ENCODE data around the gene EMC10. TPM values are rescaled to one million over a fixed set of nuclear protein-coding genes. Genes with fewer than 3 reads are reported as not detected.

The EMC10 gene
- 10 to 100 TPM; 33.4 to 34.7 TPM for total RNA-seq

DNA sequence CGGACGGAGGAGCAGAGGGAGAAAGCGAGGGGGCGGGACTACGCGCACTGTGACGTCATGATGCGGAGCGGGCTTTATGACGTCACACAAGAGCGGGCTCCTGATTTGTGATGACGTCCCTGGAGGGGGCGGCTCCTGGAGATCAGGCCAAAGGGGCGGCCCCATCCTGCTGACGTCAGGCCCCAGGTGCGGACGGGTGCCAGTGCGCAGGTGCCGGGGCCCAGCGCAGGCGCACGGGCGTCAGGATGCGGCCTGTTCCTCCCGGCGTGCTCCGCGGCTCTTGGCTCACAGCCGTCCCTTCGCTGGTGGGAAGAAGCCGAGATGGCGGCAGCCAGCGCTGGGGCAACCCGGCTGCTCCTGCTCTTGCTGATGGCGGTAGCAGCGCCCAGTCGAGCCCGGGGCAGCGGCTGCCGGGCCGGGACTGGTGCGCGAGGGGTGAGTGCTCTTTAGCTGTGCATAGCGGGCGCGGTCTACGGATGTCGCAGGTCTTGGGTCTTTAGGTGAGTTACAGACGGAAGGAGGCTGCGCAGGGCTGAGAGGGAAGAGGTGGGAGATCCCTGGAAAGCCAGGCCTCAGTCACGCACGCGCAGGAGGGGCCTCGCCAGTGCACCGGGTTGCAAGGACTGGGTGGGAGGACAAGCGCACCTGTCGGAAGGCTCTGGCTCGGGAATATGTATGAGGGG lies at the start of gene EMC10, which contains the start of gene GARIN5A:
Gene EMC10 (plus strand): TSS at position 284 of the 683 bp plus-strand sequence. CDS start 38 bp downstream, at position 322.
Gene GARIN5A (minus strand): TSS at position 625 of the 683 bp plus-strand sequence. CDS start 460 bp downstream, at position 165.
- no peaks in the 10 kb centered on the region for H3K9me3 Mint-ChIP-seq (ENCODE audit: low read depth)

DNA sequence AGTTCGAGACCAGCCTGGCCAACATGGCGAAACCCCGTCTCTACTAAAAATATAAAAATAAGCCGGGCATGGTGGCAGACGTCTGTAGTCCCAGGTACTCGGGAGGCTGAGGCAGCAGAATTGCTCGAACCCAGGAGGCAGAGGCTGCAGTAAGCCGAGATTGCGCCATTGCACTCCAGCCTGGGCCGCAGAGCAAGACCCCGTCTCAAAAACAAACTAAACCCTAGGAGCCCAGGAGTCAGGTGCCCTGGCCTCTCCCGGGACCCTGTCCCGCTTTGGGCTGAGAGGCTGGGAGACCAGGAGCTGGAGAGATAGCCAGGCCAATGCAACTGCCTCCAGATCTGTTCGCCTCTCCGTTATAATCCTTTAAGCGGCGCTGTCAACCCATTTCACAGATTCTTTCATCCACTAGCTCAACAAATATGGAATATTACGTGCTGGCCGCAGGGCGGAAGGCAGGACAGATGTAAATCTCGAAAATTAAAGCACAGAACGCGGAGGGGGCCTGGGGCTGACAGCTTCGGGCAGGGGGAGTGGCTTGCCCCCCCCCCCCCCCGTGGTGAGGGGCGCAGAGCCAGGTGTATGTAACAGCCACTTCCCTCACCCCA lies 48.9 kb upstream of the EMC10 start:
- Mint-ChIP-seq H3K4me1 (peaks cover 15% of the 10 kb centered on the region), H3K4me3 (no peak overlapping the region), H3K27me3 (no peaks in the 10 kb centered on the region), H3K36me3 (ENCODE audit: low read depth) (no peaks in the 10 kb centered on the region), H3K9me3 (ENCODE audit: low read depth) (no peaks in the 10 kb centered on the region), H3K27ac (no peak overlapping the region)
- ChIA-PET CTCF (interaction anchor here (0.7 to 1.3 kb wide), 3 partner anchors 12 to 22 kb away, joined by 3 to 4 read pairs (median 3); no protein-coding TSS in a partner anchor), POLR2A (interaction anchor here (0.6 kb wide), 1 partner anchor 110 kb away, joined by 3 read pairs; no protein-coding TSS in a partner anchor)
- intact Hi-C loops (cut with DNase I, micrococcal nuclease), result no loop called here
- DNase-seq, result no peak
- ATAC-seq, result no peak

More for the DNA sequence above, at the start of gene EMC10, which contains the start of gene GARIN5A:
- ATAC-seq (peak; percentile 98), DNase-seq (peak; percentile 98)
- peaks cover 18% of the 10 kb centered on the region for H3K4me1 Mint-ChIP-seq
- H3K4me3 Mint-ChIP-seq, result peak within 1 kb of the TSS; percentile 90
- ChIA-PET CTCF (no interaction called here), POLR2A (no interaction called here)
- intact Hi-C loops (cut with DNase I, micrococcal nuclease), result loop anchor here (1.0 kb wide), 9 partner anchors 35 to 328 kb away; partner anchors contain the start of genes JOSD2 (in 2 of the 2), NR1H2 (in 1 of the 2) and POLD1 (in 1 of the 2)
- H3K36me3 Mint-ChIP-seq (ENCODE audit: low read depth), result peaks cover 20% of the 10 kb centered on the region
- peak within 1 kb of the TSS; percentile 84 for H3K27ac Mint-ChIP-seq
- no peaks in the 10 kb centered on the region for H3K27me3 Mint-ChIP-seq

DNA sequence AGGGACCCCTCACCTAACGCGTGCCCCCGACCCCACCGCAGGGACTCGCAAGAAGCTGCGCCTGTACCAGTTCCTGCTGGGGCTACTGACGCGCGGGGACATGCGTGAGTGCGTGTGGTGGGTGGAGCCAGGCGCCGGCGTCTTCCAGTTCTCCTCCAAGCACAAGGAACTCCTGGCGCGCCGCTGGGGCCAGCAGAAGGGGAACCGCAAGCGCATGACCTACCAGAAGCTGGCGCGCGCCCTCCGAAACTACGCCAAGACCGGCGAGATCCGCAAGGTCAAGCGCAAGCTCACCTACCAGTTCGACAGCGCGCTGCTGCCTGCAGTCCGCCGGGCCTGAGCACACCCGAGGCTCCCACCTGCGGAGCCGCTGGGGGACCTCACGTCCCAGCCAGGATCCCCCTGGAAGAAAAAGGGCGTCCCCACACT lies 48.3 kb upstream of the EMC10 start:
- ChIA-PET CTCF (interaction anchor here (0.7 to 1.3 kb wide), 2 partner anchors 13 to 18 kb away, joined by 3 read pairs; no protein-coding TSS in a partner anchor), POLR2A (no interaction called here)
- Mint-ChIP-seq H3K4me3 (peak overlapping the region; percentile 32), H3K27me3 (peaks cover 2% of the 10 kb centered on the region), H3K36me3 (ENCODE audit: low read depth) (no peaks in the 10 kb centered on the region), H3K4me1 (peaks cover 15% of the 10 kb centered on the region), H3K27ac (no peak overlapping the region), H3K9me3 (ENCODE audit: low read depth) (no peaks in the 10 kb centered on the region)
- intact Hi-C loops (cut with DNase I, micrococcal nuclease), result no loop called here
- DNase-seq, result peak; percentile 66
- ATAC-seq, result no peak

DNA sequence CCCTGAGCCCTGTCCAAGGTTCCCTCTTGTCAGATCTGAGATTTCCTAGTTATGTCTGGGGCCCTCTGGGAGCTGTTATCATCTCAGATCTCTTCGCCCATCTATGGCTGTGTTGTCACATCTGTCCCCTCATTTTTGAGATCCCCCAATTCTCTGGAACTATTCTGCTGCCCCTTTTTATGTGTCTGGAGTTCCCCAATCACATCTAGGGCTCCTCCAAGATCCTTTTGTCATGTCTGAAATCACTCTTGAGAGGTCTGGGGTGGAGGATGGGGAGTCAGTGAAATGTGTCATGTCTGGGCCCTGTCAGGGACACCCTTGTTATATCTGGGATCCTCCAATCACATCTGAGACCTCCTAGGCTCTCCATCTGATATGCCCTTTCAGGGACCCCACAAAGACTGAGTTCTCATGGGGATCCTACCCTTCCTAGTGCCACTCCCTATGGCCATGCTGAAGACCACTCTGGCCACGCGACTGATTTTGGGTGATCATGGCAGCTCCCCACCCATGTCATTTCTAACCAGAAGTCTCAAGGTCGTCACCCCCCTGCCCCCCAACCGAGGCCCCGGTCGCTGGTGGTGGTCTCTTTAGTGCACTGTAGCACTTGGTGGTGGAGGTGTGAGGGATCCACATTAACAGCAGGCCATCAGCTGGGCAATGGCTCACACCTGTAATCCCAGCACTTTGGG lies 47.4 kb upstream of the EMC10 start:
- Mint-ChIP-seq H3K27ac (no peak overlapping the region), H3K9me3 (ENCODE audit: low read depth) (no peaks in the 10 kb centered on the region), H3K27me3 (peaks cover 4% of the 10 kb centered on the region), H3K4me3 (peak overlapping the region; percentile 10), H3K4me1 (peaks cover 15% of the 10 kb centered on the region), H3K36me3 (ENCODE audit: low read depth) (no peaks in the 10 kb centered on the region)
- POLR2A ChIA-PET, result no interaction called here
- CTCF ChIA-PET, result interaction anchor here (1.1 kb wide), 1 partner anchor 17 kb away, joined by 5 read pairs; no protein-coding TSS in a partner anchor
- DNase-seq (no peak), ATAC-seq (no peak)
- intact Hi-C loops (cut with DNase I, micrococcal nuclease), result no loop called here

DNA sequence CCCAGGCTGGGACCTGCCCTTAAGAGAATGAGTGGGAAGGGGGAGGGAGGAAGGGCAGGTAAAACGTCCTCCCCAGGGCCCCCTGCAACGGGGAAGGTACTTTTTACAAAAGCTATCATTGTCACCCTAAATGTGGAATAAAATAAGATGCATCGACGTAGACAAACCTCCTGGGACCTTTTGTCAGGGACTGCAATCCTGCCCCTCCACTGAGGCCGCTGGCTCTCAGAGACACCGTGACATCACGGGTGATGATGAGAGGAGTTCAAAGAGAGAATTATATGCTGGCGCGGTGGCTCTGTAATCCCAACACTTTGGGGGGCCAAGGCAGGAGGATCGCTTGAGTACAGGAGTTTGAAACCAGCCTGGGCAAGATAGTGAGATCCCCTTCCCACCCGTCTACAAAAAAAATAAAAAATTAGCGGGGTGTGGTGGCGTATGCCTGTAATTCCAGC lies 45.4 kb upstream of the EMC10 start:
- Mint-ChIP-seq H3K9me3 (ENCODE audit: low read depth) (no peaks in the 10 kb centered on the region), H3K36me3 (ENCODE audit: low read depth) (no peaks in the 10 kb centered on the region), H3K4me3 (peak overlapping the region; percentile 72), H3K27ac (peak overlapping the region; percentile 31), H3K4me1 (peaks cover 15% of the 10 kb centered on the region), H3K27me3 (peaks cover 6% of the 10 kb centered on the region)
- ChIA-PET POLR2A (no interaction called here), CTCF (interaction anchor here (0.8 kb wide), 1 partner anchor 679 kb away, joined by 4 read pairs; no protein-coding TSS in a partner anchor)
- intact Hi-C loops (cut with DNase I, micrococcal nuclease), result loop anchor here in 1 of 2 experiments (1.0 kb wide), 5 partner anchors 45 to 80 kb away; partner anchors contain the start of genes EMC10, GARIN5A, JOSD2 and NR1H2
- ATAC-seq, result no peak
- DNase-seq, result no peak

DNA sequence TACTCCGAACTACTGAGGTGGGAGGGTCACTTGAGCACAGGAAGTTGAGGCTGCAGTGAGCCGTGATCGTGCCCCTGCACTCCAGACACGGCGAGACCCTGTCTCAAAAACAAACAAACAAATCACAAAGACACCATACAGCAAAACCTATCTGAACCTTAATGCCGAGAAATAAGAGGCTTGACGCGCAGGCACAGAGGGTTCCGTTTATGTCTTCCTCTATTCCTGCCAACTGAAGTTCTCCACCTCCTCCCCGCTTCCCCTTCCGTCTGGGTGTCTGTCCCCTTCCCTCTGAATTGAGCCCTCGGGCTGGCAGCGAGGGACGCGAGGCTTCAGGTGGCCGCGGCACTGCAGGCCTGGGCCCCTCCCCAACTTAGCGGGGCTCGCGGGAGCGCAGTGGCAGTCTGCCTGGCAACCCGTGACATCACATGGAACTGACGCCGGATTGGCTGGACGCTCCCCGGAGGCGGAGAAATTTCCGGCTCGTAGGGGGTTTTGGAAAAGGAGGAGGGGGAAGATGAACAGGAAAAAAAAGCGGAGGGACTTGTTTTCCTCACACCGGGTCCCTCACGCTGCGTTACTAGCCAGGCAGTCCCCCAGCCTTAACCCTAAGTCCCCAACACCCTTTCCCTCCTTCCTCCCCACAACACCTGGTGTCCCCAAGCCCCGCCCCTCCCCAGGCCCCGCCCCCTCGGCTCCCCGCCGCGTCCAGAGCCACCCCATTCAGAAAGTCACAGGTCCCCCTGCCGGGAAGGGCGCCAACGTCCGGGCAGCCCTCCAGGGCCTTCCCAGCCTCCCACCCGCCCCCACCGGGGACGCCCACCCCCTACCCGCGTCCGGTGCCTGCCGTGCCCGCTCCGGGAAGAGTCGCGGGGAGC lies 44.7 kb upstream of the EMC10 start:
- Mint-ChIP-seq H3K9me3 (ENCODE audit: low read depth) (no peaks in the 10 kb centered on the region), H3K36me3 (ENCODE audit: low read depth) (no peaks in the 10 kb centered on the region), H3K27me3 (peaks cover 6% of the 10 kb centered on the region), H3K4me1 (peaks cover 15% of the 10 kb centered on the region), H3K27ac (peak overlapping the region; percentile 93), H3K4me3 (peak overlapping the region; percentile 72)
- DNase-seq (peak; percentile 92), ATAC-seq (peak; percentile 95)
- ChIA-PET POLR2A (interaction anchor here (0.7 kb wide), 1 partner anchor 158 kb away, joined by 4 read pairs; no protein-coding TSS in a partner anchor), CTCF (no interaction called here)
- intact Hi-C loops (cut with DNase I, micrococcal nuclease), result loop anchor here in 1 of 2 experiments (1.0 kb wide), 5 partner anchors 45 to 80 kb away; partner anchors contain the start of genes EMC10, GARIN5A, JOSD2 and NR1H2

DNA sequence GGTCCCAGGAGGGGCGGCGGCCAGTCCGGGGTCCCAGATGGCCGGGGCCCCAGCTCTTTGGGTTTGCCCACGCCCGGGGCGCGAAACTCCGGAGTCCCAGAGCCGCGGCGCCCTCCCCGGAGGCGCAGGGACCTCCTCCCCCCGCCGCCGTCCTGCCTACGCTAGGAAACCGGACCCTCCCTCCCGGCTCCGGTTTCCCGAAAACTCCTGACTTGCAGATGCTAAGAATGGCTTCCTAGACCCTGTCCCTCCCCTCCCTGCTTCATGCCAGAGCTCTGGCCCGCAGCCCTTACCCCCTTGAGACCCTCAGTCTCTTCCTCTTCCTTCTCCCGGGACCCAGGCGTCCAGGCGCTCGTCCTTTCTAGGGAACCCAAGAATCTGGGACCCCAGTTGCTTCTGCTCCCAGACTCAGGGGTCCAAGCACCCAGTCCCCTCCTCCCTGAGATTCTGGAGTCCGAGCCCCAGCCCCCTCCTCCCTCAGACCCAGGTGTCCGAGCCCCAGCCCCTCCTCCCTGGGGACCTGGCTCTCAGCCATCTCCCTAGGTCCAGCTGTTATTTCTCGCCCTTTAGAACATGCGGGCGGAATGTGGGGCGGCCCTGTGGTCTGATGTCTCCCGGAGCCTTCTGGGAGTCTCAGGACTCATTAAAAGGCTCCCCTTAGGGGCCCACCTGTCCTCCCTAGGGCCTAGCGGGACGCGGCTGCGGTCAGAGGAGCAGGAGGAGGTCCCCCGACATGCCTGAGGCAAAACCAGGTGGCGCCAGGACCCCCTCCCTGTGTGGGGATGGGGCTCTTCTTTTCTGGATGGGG lies 43.9 kb upstream of the EMC10 start, which contains the start of gene MYBPC2:
Gene MYBPC2 (plus strand): TSS at position 672 of the 808 bp plus-strand sequence. CDS start 62 bp downstream, at position 734.
- no peaks in the 10 kb centered on the region for H3K9me3 Mint-ChIP-seq (ENCODE audit: low read depth)
- peak within 1 kb of the TSS; percentile 93 for H3K27ac Mint-ChIP-seq
- H3K4me3 Mint-ChIP-seq, result peak within 1 kb of the TSS; percentile 72
- H3K36me3 Mint-ChIP-seq (ENCODE audit: low read depth), result no peaks in the 10 kb centered on the region
- POLR2A ChIA-PET, result interaction anchor here (0.7 kb wide), 1 partner anchor 157 kb away, joined by 4 read pairs; no protein-coding TSS in a partner anchor
- peaks cover 6% of the 10 kb centered on the region for H3K27me3 Mint-ChIP-seq
- DNase-seq, result no peak
- H3K4me1 Mint-ChIP-seq, result peaks cover 15% of the 10 kb centered on the region
- ATAC-seq, result no peak
- CTCF ChIA-PET, result no interaction called here
- intact Hi-C loops (cut with DNase I, micrococcal nuclease), result no loop called here

DNA sequence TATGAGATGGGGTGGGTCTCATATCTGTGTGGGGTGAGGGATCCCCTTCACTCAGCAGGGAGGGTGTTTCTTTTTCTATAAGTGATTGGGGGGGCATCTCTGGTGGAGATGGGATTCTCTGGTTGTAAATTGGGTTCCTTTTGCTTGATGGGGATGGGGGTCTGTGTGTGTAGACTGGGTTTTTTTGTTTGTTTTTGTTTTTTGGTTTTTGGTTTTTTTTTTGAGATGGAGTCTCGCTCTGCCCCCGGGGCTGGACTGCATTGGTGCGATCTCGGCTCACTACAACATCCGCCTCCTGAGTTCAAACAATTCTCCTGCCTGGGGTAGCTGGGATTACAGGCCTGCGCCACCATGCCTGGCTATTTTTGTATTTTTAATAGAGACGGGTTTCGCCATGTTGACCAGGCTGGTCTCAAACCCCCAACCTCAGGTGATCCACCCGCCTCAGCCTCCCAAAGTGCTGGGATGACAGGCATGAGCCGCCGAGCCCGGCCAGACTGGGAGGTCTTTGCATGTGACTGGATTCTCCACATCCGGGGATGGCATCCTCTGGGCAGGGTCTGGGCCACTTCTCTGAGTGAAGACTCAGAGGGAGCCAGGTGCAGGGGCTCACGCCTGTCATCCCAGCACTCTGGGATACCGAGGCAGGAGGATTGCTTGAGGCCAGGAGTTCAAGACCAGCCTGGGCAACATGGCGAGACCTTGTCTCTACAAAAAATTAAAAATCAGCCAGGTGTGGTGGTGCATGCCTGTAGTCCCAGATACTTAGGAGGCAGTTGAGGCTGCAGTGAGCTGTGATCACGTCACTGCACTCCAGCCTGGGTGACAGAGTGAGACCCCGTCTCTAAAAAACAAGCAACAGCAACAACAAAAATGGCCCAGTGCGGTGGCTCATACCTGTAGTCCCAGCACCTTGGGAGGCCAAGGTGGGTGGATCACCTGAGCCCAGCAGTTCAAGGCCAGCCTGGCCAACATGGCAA lies 42.8 kb upstream of the EMC10 start:
- POLR2A ChIA-PET, result no interaction called here
- H3K4me1 Mint-ChIP-seq, result peaks cover 15% of the 10 kb centered on the region
- ATAC-seq (no peak), DNase-seq (no peak)
- H3K9me3 Mint-ChIP-seq (ENCODE audit: low read depth), result no peaks in the 10 kb centered on the region
- H3K27ac Mint-ChIP-seq, result no peak overlapping the region
- peaks cover 6% of the 10 kb centered on the region for H3K27me3 Mint-ChIP-seq
- CTCF ChIA-PET, result no interaction called here
- no peaks in the 10 kb centered on the region for H3K36me3 Mint-ChIP-seq (ENCODE audit: low read depth)
- intact Hi-C loops (cut with DNase I, micrococcal nuclease), result no loop called here
- H3K4me3 Mint-ChIP-seq, result no peak overlapping the region

DNA sequence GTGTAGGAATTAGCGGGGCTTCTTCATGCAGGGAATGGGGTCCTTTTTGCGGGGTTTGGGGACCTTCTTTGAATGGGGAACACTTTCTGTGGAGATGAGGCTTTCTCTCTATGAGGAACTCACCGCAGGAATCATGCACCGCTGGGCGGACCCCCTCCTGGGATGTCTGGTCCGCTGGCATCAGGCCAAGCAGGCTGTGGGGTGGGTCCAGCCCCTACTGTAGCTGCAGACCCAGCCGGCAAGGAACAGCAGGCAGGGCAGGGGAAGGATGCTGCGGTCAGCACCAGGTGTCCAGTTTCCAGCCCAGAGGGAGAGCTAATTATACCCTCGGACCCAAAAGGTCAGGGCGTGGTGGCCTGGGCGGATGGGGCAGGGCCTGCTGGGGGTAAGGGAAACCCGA lies 41.8 kb upstream of the EMC10 start:
- Mint-ChIP-seq H3K4me3 (no peak overlapping the region), H3K4me1 (peaks cover 11% of the 10 kb centered on the region), H3K9me3 (ENCODE audit: low read depth) (no peaks in the 10 kb centered on the region), H3K36me3 (ENCODE audit: low read depth) (no peaks in the 10 kb centered on the region), H3K27me3 (peaks cover 6% of the 10 kb centered on the region), H3K27ac (no peak overlapping the region)
- DNase-seq (no peak), ATAC-seq (no peak)
- POLR2A ChIA-PET, result no interaction called here
- intact Hi-C loops (cut with DNase I, micrococcal nuclease), result no loop called here
- CTCF ChIA-PET, result no interaction called here

Measured in activated CD4-positive, alpha-beta T cell treated with anti-CD3 and anti-CD28 coated beads for 36 hours (primary cell).